ENCODE results near the gene KCTD10.

The KCTD10 gene

GRCh38 chr12:109482491-109482890, 5.4 kb upstream of the KCTD10 start:
- Histone ChIP-seq H2AK5ac (ENCODE audit: low read length) (no peak overlapping the region), H4K5ac (ENCODE audit: low read length) (no peak overlapping the region), H3K79me2 (ENCODE audit: control insufficient read depth, insufficient read depth, low read length) (peaks cover 5% of the 10 kb centered on the region), H3K56ac (ENCODE audit: low read length) (no peak overlapping the region), H3K4me1 (ENCODE audit: control insufficient read depth, low read depth, low read length) (no peaks in the 10 kb centered on the region), H3K23ac (ENCODE audit: low read length) (no peak overlapping the region), H3K4me2 (ENCODE audit: low read length) (no peak overlapping the region), H3K36me3 (ENCODE audit: control insufficient read depth, insufficient read depth, low read length) (peaks cover 5% of the 10 kb centered on the region), H3K4me3 (ENCODE audit: low read length) (no peak overlapping the region), H2BK5ac (ENCODE audit: low read length) (no peak overlapping the region), H4K8ac (ENCODE audit: low read depth, low read length) (no peak overlapping the region), H3K4ac (ENCODE audit: low read depth, low read length) (no peak overlapping the region), H3K27ac (ENCODE audit: low read depth, low read length) (no peak overlapping the region), H2BK15ac (replicated peaks; ENCODE audit: low read depth) (no peak overlapping the region), H3K27me3 (ENCODE audit: insufficient read depth, low read length, poor library complexity) (no peaks in the 10 kb centered on the region), H2BK120ac (ENCODE audit: low read depth, low read length) (no peak overlapping the region), H3K18ac (ENCODE audit: low read length) (no peak overlapping the region), H3K79me1 (ENCODE audit: low read length) (peaks cover 4% of the 10 kb centered on the region), H3K9ac (ENCODE audit: low read length) (no peak overlapping the region)
- no peak for DNase-seq
- no CpG with 5 or more reads among the region's 2 CpGs for WGBS (ENCODE audit: extremely low coverage, insufficient coverage, low lambda C conversion rate)

GRCh38 chr12:109481863-109482262, 4.8 kb upstream of the KCTD10 start:
- H3K56ac ChIP-seq (ENCODE audit: low read length): no peak overlapping the region
- no peak overlapping the region for H3K4me3 ChIP-seq (ENCODE audit: low read length)
- DNase-seq: no peak
- H3K9ac ChIP-seq (ENCODE audit: low read length): no peak overlapping the region
- no peak overlapping the region for H3K18ac ChIP-seq (ENCODE audit: low read length)
- peaks cover 5% of the 10 kb centered on the region for H3K79me2 ChIP-seq (ENCODE audit: control insufficient read depth, insufficient read depth, low read length)
- no peak overlapping the region for H2BK5ac ChIP-seq (ENCODE audit: low read length)
- no peaks in the 10 kb centered on the region for H3K4me1 ChIP-seq (ENCODE audit: control insufficient read depth, low read depth, low read length)
- peaks cover 4% of the 10 kb centered on the region for H3K79me1 ChIP-seq (ENCODE audit: low read length)
- no peak overlapping the region for H2AK5ac ChIP-seq (ENCODE audit: low read length)
- WGBS (ENCODE audit: extremely low coverage, insufficient coverage, low lambda C conversion rate): 100% methylated on average over 1 of the region's 1 CpG
- H4K5ac ChIP-seq (ENCODE audit: low read length): no peak overlapping the region
- H3K4ac ChIP-seq (ENCODE audit: low read depth, low read length): no peak overlapping the region
- H4K8ac ChIP-seq (ENCODE audit: low read depth, low read length): no peak overlapping the region
- no peak overlapping the region for H3K4me2 ChIP-seq (ENCODE audit: low read length)
- H3K27ac ChIP-seq (ENCODE audit: low read depth, low read length): no peak overlapping the region
- H3K27me3 ChIP-seq (ENCODE audit: insufficient read depth, low read length, poor library complexity): no peaks in the 10 kb centered on the region
- no peak overlapping the region for H3K23ac ChIP-seq (ENCODE audit: low read length)
- H3K36me3 ChIP-seq (ENCODE audit: control insufficient read depth, insufficient read depth, low read length): peaks cover 5% of the 10 kb centered on the region
- no peak overlapping the region for H2BK120ac ChIP-seq (ENCODE audit: low read depth, low read length)
- H2BK15ac ChIP-seq (replicated peaks; ENCODE audit: low read depth): no peak overlapping the region

- peaks cover 2% of the 10 kb centered on the region for H3K36me3 ChIP-seq (ENCODE audit: control insufficient read depth, insufficient read depth, low read length)
- peaks cover 19% of the 10 kb centered on the region for H3K79me2 ChIP-seq (ENCODE audit: control insufficient read depth, insufficient read depth, low read length)
- no peak overlapping the region for H2BK5ac ChIP-seq (ENCODE audit: low read length)
- WGBS (ENCODE audit: extremely low coverage, insufficient coverage, low lambda C conversion rate): no CpG with 5 or more reads among the region's 4 CpGs
- no peak overlapping the region for H3K9ac ChIP-seq (ENCODE audit: low read length)
- H3K56ac ChIP-seq (ENCODE audit: low read length): no peak overlapping the region
- no peak overlapping the region for H2AK5ac ChIP-seq (ENCODE audit: low read length)
- H3K4me3 ChIP-seq (ENCODE audit: low read length): no peak overlapping the region
- no peak overlapping the region for H2BK15ac ChIP-seq (replicated peaks; ENCODE audit: low read depth)
- no peak for DNase-seq
- no peak overlapping the region for H3K27ac ChIP-seq (ENCODE audit: low read depth, low read length)
- no peak overlapping the region for H3K4me2 ChIP-seq (ENCODE audit: low read length)
- H3K79me1 ChIP-seq (ENCODE audit: low read length): peaks cover 14% of the 10 kb centered on the region
- H3K23ac ChIP-seq (ENCODE audit: low read length): no peak overlapping the region
- no peak overlapping the region for H3K4ac ChIP-seq (ENCODE audit: low read depth, low read length)
- no peaks in the 10 kb centered on the region for H3K27me3 ChIP-seq (ENCODE audit: insufficient read depth, low read length, poor library complexity)
- H3K4me1 ChIP-seq (ENCODE audit: control insufficient read depth, low read depth, low read length): peaks cover 6% of the 10 kb centered on the region
- H4K5ac ChIP-seq (ENCODE audit: low read length): no peak overlapping the region
- no peak overlapping the region for H3K18ac ChIP-seq (ENCODE audit: low read length)
- no peak overlapping the region for H4K8ac ChIP-seq (ENCODE audit: low read depth, low read length)
- no peak overlapping the region for H2BK120ac ChIP-seq (ENCODE audit: low read depth, low read length)
Measured at GRCh38 chr12:109480356-109480755, 3.3 kb upstream of the KCTD10 start.

- no peak for DNase-seq
- no peak overlapping the region for H2AK5ac ChIP-seq (ENCODE audit: low read length)
- H3K27ac ChIP-seq (ENCODE audit: low read depth, low read length): no peak overlapping the region
- peaks cover 18% of the 10 kb centered on the region for H3K79me1 ChIP-seq (ENCODE audit: low read length)
- no peaks in the 10 kb centered on the region for H3K27me3 ChIP-seq (ENCODE audit: insufficient read depth, low read length, poor library complexity)
- H3K4me2 ChIP-seq (ENCODE audit: low read length): no peak overlapping the region
- no peak overlapping the region for H3K4ac ChIP-seq (ENCODE audit: low read depth, low read length)
- H3K4me1 ChIP-seq (ENCODE audit: control insufficient read depth, low read depth, low read length): peaks cover 6% of the 10 kb centered on the region
- H2BK15ac ChIP-seq (replicated peaks; ENCODE audit: low read depth): no peak overlapping the region
- H2BK120ac ChIP-seq (ENCODE audit: low read depth, low read length): no peak overlapping the region
- H2BK5ac ChIP-seq (ENCODE audit: low read length): no peak overlapping the region
- no CpG with 5 or more reads among the region's 1 CpG for whole genome bisulfite sequencing (ENCODE audit: extremely low coverage, insufficient coverage, low lambda C conversion rate)
- no peak overlapping the region for H3K4me3 ChIP-seq (ENCODE audit: low read length)
- H3K79me2 ChIP-seq (ENCODE audit: control insufficient read depth, insufficient read depth, low read length): peaks cover 25% of the 10 kb centered on the region
- no peak overlapping the region for H4K8ac ChIP-seq (ENCODE audit: low read depth, low read length)
- no peak overlapping the region for H3K18ac ChIP-seq (ENCODE audit: low read length)
- no peak overlapping the region for H3K9ac ChIP-seq (ENCODE audit: low read length)
- no peak overlapping the region for H3K23ac ChIP-seq (ENCODE audit: low read length)
- no peak overlapping the region for H3K56ac ChIP-seq (ENCODE audit: low read length)
- H3K36me3 ChIP-seq (ENCODE audit: control insufficient read depth, insufficient read depth, low read length): no peaks in the 10 kb centered on the region
- H4K5ac ChIP-seq (ENCODE audit: low read length): no peak overlapping the region
Measured at GRCh38 chr12:109479761-109480160, 2.7 kb upstream of the KCTD10 start.

- H3K4ac ChIP-seq (ENCODE audit: low read depth, low read length): peak overlapping the region; percentile 77
- H3K27me3 ChIP-seq (ENCODE audit: insufficient read depth, low read length, poor library complexity): no peaks in the 10 kb centered on the region
- H3K23ac ChIP-seq (ENCODE audit: low read length): no peak overlapping the region
- no peak overlapping the region for H2BK5ac ChIP-seq (ENCODE audit: low read length)
- peak overlapping the region; percentile 93 for H3K4me2 ChIP-seq (ENCODE audit: low read length)
- peaks cover 25% of the 10 kb centered on the region for H3K79me1 ChIP-seq (ENCODE audit: low read length)
- no CpG with 5 or more reads among the region's 9 CpGs for WGBS (ENCODE audit: extremely low coverage, insufficient coverage, low lambda C conversion rate)
- peaks cover 43% of the 10 kb centered on the region for H3K79me2 ChIP-seq (ENCODE audit: control insufficient read depth, insufficient read depth, low read length)
- no peak for DNase-seq
- peak overlapping the region; percentile 88 for H3K4me3 ChIP-seq (ENCODE audit: low read length)
- H3K9ac ChIP-seq (ENCODE audit: low read length): peak overlapping the region; percentile 76
- peak overlapping the region; percentile 58 for H4K8ac ChIP-seq (ENCODE audit: low read depth, low read length)
- H3K27ac ChIP-seq (ENCODE audit: low read depth, low read length): no peak overlapping the region
- H3K56ac ChIP-seq (ENCODE audit: low read length): peak overlapping the region; percentile 98
- no peaks in the 10 kb centered on the region for H3K36me3 ChIP-seq (ENCODE audit: control insufficient read depth, insufficient read depth, low read length)
- no peak overlapping the region for H2BK120ac ChIP-seq (ENCODE audit: low read depth, low read length)
- no peak overlapping the region for H4K5ac ChIP-seq (ENCODE audit: low read length)
- no peak overlapping the region for H2BK15ac ChIP-seq (replicated peaks; ENCODE audit: low read depth)
- H2AK5ac ChIP-seq (ENCODE audit: low read length): no peak overlapping the region
- peaks cover 6% of the 10 kb centered on the region for H3K4me1 ChIP-seq (ENCODE audit: control insufficient read depth, low read depth, low read length)
- H3K18ac ChIP-seq (ENCODE audit: low read length): peak overlapping the region; percentile 95
Measured at GRCh38 chr12:109477963-109478315, 839 bp upstream of the KCTD10 start.

- H2BK15ac ChIP-seq (replicated peaks; ENCODE audit: low read depth): no peak overlapping the region
- peak overlapping the region; percentile 83 for H3K27ac ChIP-seq (ENCODE audit: low read depth, low read length)
- H3K9ac ChIP-seq (ENCODE audit: low read length): peak overlapping the region; percentile 76
- peak overlapping the region; percentile 55 for H3K18ac ChIP-seq (ENCODE audit: low read length)
- no peak overlapping the region for H3K4ac ChIP-seq (ENCODE audit: low read depth, low read length)
- no peak for DNase-seq
- no peaks in the 10 kb centered on the region for H3K36me3 ChIP-seq (ENCODE audit: control insufficient read depth, insufficient read depth, low read length)
- H4K8ac ChIP-seq (ENCODE audit: low read depth, low read length): no peak overlapping the region
- peak overlapping the region; percentile 98 for H3K56ac ChIP-seq (ENCODE audit: low read length)
- H3K23ac ChIP-seq (ENCODE audit: low read length): no peak overlapping the region
- no peaks in the 10 kb centered on the region for H3K27me3 ChIP-seq (ENCODE audit: insufficient read depth, low read length, poor library complexity)
- WGBS (ENCODE audit: extremely low coverage, insufficient coverage, low lambda C conversion rate): 100% methylated on average over 2 of the region's 11 CpGs
- H3K79me2 ChIP-seq (ENCODE audit: control insufficient read depth, insufficient read depth, low read length): peaks cover 52% of the 10 kb centered on the region
- peak overlapping the region; percentile 88 for H3K4me3 ChIP-seq (ENCODE audit: low read length)
- H2AK5ac ChIP-seq (ENCODE audit: low read length): no peak overlapping the region
- peak overlapping the region; percentile 97 for H3K4me2 ChIP-seq (ENCODE audit: low read length)
- peaks cover 29% of the 10 kb centered on the region for H3K79me1 ChIP-seq (ENCODE audit: low read length)
- H4K5ac ChIP-seq (ENCODE audit: low read length): no peak overlapping the region
- peak overlapping the region; percentile 68 for H2BK5ac ChIP-seq (ENCODE audit: low read length)
- H3K4me1 ChIP-seq (ENCODE audit: control insufficient read depth, low read depth, low read length): peaks cover 6% of the 10 kb centered on the region
- H2BK120ac ChIP-seq (ENCODE audit: low read depth, low read length): no peak overlapping the region
Measured at GRCh38 chr12:109476807-109477184, 304 bp downstream of the KCTD10 start.
